NCI-H1694 (cell line): Measurements from ENCODE around the gene MPST.

Experiments
- DNase-seq: peaks from one replicate; lab custom pipeline; 2025; lab: John Stamatoyannopoulos, UW

The MPST gene

GRCh38 chr22:37023743-37024338 is 4.3 kb downstream of the MPST start:
- DNase-seq: no peak

- no peak for DNase-seq
Measured at GRCh38 chr22:37024339-37025157, 5.0 kb downstream of the MPST start.

- DNase-seq: no peak
Measured at GRCh38 chr22:37025500-37026070, 6.0 kb downstream of the MPST start.

- DNase-seq: no peak
Measured at GRCh38 chr22:37026325-37026724, 6.8 kb downstream of the MPST start.

- DNase-seq: no peak
Measured at GRCh38 chr22:37027556-37027955, 8.0 kb downstream of the MPST start.

- DNase-seq: no peak
Measured at GRCh38 chr22:37028692-37029674, 9.4 kb downstream of the MPST start.

- no peak for DNase-seq
Measured at GRCh38 chr22:37030560-37031281, 11.2 kb downstream of the MPST start.

GRCh38 chr22:37032134-37032534 is 12.6 kb downstream of the MPST start:
- DNase-seq: no peak

- DNase-seq: no peak
Measured at GRCh38 chr22:37032535-37033460, 13.3 kb downstream of the MPST start.

GRCh38 chr22:37033605-37034430 is 14.3 kb downstream of the MPST start:
- DNase-seq: no peak

GRCh38 chr22:37036655-37037377 is 17.3 kb downstream of the MPST start:
- DNase-seq: no peak

- no peak for DNase-seq
Measured at GRCh38 chr22:37037669-37038068, 18.1 kb downstream of the MPST start.

- no peak for DNase-seq
Measured at GRCh38 chr22:37039466-37039865, 19.9 kb downstream of the MPST start.

GRCh38 chr22:37043209-37043827 is 23.8 kb downstream of the MPST start:
- DNase-seq: no peak

- no peak for DNase-seq
Measured at GRCh38 chr22:37043828-37044538, 24.4 kb downstream of the MPST start.

GRCh38 chr22:37044634-37045625 is 25.4 kb downstream of the MPST start:
- no peak for DNase-seq
